Large intestine (tissue), 3 donors: Measurements from ENCODE around the gene CAMK2N1. TPM values are rescaled to one million over a fixed set of nuclear protein-coding genes. Genes with fewer than 3 reads are reported as not detected.

Experiments used
- DNase-seq, 2 donors: peaks; one replicate each; pipeline versions ENCODE4 v3.0.0 to v3.0.0-alpha.2; 2013
- H3K27ac ChIP-seq: one replicate; pipeline ENCODE4 v1.5.1; 2013; ENCODE audit warnings: low read length
- H3K27me3 ChIP-seq: 2 replicates; pipeline ENCODE4 v1.6.1; 2013; ENCODE audit warnings: low read length; ENCODE audit not compliant: control insufficient read depth, insufficient read depth
- H3K36me3 ChIP-seq: 2 replicates; pipeline ENCODE4 v1.6.1; 2013; ENCODE audit warnings: low read length; ENCODE audit not compliant: control insufficient read depth, insufficient read depth
- H3K4me1 ChIP-seq: one replicate; pipeline ENCODE4 v1.6.1; 2013; ENCODE audit warnings: low read length; ENCODE audit not compliant: control insufficient read depth, insufficient read depth
- H3K4me3 ChIP-seq: one replicate; pipeline ENCODE4 v1.5.1; 2013; ENCODE audit warnings: low read length
- H3K9me3 ChIP-seq: one replicate; pipeline ENCODE4 v1.6.1; 2013; ENCODE audit warnings: mild to moderate bottlenecking, low read depth, low read length, moderate library complexity; ENCODE audit not compliant: control insufficient read depth
- WGBS: methylation state at CpG from one replicate; pipeline ENCODE4 v1.1.5; 2013; ENCODE audit warnings: low lambda C conversion rate; ENCODE audit not compliant: insufficient coverage; 5-methylcytosine and 5-hydroxymethylcytosine counted together
- polyA plus RNA-seq: library from polyadenylated mRNA; unstranded; fragments of 120-200 nt; gene quantifications from one replicate; pipeline ENCODE4 v1.2.1, GENCODE V29; 2013

The CAMK2N1 gene
- polyA plus RNA-seq, 1 donor, result 194 TPM

DNA sequence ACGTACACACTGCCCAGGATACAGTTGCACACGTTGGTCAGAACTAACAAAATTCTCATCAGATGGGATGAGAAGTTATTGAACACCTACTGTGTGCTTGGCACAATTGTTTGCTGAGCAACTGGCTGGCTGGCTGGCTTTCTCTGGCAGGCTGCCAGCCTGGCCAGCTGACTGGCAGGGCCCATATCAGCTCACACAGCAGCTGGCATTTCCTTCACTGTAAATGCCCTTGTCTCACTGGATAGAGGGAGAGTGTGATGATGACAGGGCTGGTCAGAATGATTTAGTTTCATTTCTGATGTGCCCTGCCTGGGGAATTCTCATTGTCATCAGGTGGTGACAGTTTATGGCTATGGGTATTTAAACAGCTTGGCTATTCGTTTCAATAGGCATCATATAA, 15.8 kb downstream of the CAMK2N1 start:
- WGBS, result no CpG with 5 or more reads among the region's 3 CpGs
- Histone ChIP-seq H3K27ac (no peak overlapping the region), H3K9me3 (no peaks in the 10 kb centered on the region), H3K36me3 (no peaks in the 10 kb centered on the region), H3K27me3 (peaks cover 4% of the 10 kb centered on the region), H3K4me1 (peaks cover 33% of the 10 kb centered on the region), H3K4me3 (no peak overlapping the region)
- DNase-seq, result peak in 1 of 2 donors; percentile 70

DNA sequence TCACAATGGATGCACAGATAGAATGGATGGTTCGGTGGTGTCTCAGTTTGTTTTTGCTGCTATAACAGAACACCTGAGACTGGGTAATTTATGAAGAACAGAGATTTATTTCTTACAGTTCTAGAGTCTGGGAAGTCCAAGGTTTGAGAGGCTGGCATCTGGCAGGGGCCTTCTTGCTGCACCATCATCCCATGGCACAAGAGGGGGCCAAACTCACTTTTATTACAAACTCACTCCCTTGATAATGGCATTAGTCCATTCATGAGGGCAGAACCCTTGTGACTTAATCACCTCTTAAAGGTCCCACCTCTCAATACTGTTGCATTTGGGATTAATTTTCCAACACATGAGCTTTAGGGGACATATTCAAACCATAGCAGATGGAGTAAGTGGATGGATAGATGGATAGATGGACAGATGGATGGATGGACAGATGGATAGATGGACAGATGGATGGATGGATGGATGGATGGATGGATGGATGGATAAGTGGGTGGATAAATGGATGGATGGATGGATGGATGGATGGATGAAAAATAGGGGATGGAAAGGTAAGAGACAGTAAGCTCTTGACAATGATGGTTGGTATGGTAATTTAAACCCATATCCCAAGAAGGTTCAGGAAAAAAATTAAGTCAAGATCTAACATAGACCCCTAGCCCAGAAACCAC, 16.5 kb downstream of the CAMK2N1 start:
- DNase-seq, result no peak
- WGBS, result 100% methylated on average over 1 of the region's 1 CpG
- Histone ChIP-seq H3K27ac (no peak overlapping the region), H3K27me3 (peaks cover 7% of the 10 kb centered on the region), H3K4me1 (peaks cover 27% of the 10 kb centered on the region), H3K36me3 (no peaks in the 10 kb centered on the region), H3K4me3 (no peak overlapping the region), H3K9me3 (no peaks in the 10 kb centered on the region)

DNA sequence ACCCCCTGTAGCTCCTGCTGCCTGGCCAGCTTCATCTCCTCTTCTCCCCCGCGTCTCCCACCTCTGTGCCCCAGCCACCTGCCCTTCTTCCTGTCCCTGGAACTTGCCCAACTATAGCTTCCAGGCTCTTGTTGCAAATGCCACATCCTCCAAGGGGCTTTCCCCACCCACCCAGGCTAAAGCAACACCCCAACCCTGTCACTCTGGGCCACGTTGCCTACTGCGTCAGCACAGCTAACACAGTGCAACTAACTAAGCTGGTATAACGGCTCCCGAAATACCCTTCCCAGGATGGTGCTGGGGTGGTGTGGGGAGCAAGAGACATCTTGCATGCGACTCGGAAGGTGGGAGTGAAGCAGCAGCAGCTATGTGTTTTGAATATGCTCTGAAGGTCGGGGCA, 19.7 kb downstream of the CAMK2N1 start:
- H3K36me3 ChIP-seq, result no peaks in the 10 kb centered on the region
- no CpG with 5 or more reads among the region's 9 CpGs for WGBS
- no peak for DNase-seq
- no peak overlapping the region for H3K27ac ChIP-seq
- no peak overlapping the region for H3K4me3 ChIP-seq
- peaks cover 4% of the 10 kb centered on the region for H3K4me1 ChIP-seq
- H3K27me3 ChIP-seq, result peaks cover 9% of the 10 kb centered on the region
- no peaks in the 10 kb centered on the region for H3K9me3 ChIP-seq

- no peak overlapping the region for H3K27ac ChIP-seq
- no peaks in the 10 kb centered on the region for H3K9me3 ChIP-seq
- 100% methylated on average over 1 of the region's 5 CpGs for WGBS
- DNase-seq, result no peak
- H3K4me1 ChIP-seq, result no peaks in the 10 kb centered on the region
- H3K27me3 ChIP-seq, result peaks cover 9% of the 10 kb centered on the region
- no peak overlapping the region for H3K4me3 ChIP-seq
- H3K36me3 ChIP-seq, result no peaks in the 10 kb centered on the region
These were observed 20.8 kb downstream of the CAMK2N1 start for GRCh38 chr1:20465187-20465586.

DNA sequence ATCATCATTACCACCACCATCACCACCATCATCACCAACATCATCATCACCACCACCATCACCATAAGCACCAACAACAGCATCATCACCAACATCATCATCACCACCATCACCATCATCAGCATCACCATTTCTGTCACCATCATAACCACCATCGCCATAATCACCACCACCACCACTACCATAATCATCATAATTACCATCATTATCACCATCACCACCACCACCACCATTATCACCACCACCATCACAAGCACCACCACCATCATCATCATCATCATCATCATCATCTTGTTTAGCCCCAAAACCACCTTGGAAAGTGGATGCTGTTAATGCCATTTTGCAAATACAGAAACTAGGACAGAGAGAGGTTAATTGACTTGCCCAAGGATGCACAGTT, 22.5 kb downstream of the CAMK2N1 start:
- H3K9me3 ChIP-seq, result no peaks in the 10 kb centered on the region
- no peaks in the 10 kb centered on the region for H3K36me3 ChIP-seq
- H3K27ac ChIP-seq, result no peak overlapping the region
- no peaks in the 10 kb centered on the region for H3K4me1 ChIP-seq
- DNase-seq, result no peak
- H3K4me3 ChIP-seq, result no peak overlapping the region
- no CpG with 5 or more reads among the region's 1 CpG for WGBS
- H3K27me3 ChIP-seq, result peaks cover 9% of the 10 kb centered on the region

DNA sequence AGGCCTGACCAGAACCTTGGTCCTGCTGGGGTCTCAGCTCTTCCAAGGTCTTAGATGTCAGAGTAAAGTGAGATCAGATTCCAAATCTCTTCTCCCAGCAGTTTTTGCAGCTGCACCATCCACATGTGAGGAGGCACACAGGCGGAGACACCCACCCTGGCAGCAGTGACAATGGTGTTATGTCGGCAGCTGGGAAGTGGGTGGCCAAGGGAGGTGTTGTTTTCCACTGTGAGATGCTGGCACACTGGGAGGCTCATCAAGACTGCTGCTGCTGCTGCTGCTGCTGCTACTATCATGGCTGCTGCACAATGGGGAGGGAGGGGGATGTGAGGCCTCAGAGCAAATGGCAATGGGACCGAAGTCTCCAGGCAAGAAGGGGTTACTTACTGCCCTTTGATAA, 23.6 kb downstream of the CAMK2N1 start:
- no CpG with 5 or more reads among the region's 3 CpGs for WGBS

GRCh38 chr1:20458717-20459116, 27.3 kb downstream of the CAMK2N1 start:
- Histone ChIP-seq H3K9me3 (no peaks in the 10 kb centered on the region), H3K27me3 (no peaks in the 10 kb centered on the region), H3K36me3 (no peaks in the 10 kb centered on the region), H3K4me1 (no peaks in the 10 kb centered on the region), H3K4me3 (no peak overlapping the region), H3K27ac (no peak overlapping the region)
- 90% methylated on average over 2 of the region's 2 CpGs for WGBS
- no peak for DNase-seq

More for the DNA sequence above, 23.6 kb downstream of the CAMK2N1 start:
- Histone ChIP-seq H3K4me1 (no peaks in the 10 kb centered on the region), H3K27ac (no peak overlapping the region), H3K27me3 (peaks cover 6% of the 10 kb centered on the region), H3K4me3 (no peak overlapping the region), H3K9me3 (no peaks in the 10 kb centered on the region), H3K36me3 (no peaks in the 10 kb centered on the region)
- DNase-seq, result no peak

- Histone ChIP-seq H3K27ac (no peak overlapping the region), H3K4me3 (no peak overlapping the region), H3K36me3 (no peaks in the 10 kb centered on the region), H3K4me1 (no peaks in the 10 kb centered on the region), H3K9me3 (no peaks in the 10 kb centered on the region), H3K27me3 (peaks cover 7% of the 10 kb centered on the region)
- DNase-seq, result no peak
- WGBS, result no CpG with 5 or more reads among the region's 4 CpGs
These were observed 32.0 kb downstream of the CAMK2N1 start for GRCh38 chr1:20454004-20454403.

GRCh38 chr1:20449735-20450311, 36.2 kb downstream of the CAMK2N1 start:
- Histone ChIP-seq H3K27me3 (peaks cover 14% of the 10 kb centered on the region), H3K4me3 (no peak overlapping the region), H3K9me3 (no peaks in the 10 kb centered on the region), H3K36me3 (no peaks in the 10 kb centered on the region), H3K27ac (no peak overlapping the region), H3K4me1 (no peaks in the 10 kb centered on the region)
- no peak for DNase-seq
- WGBS, result no CpG with 5 or more reads among the region's 4 CpGs

GRCh38 chr1:20448671-20449071, 37.3 kb downstream of the CAMK2N1 start:
- Histone ChIP-seq H3K4me1 (peaks cover 7% of the 10 kb centered on the region), H3K36me3 (no peaks in the 10 kb centered on the region), H3K9me3 (no peaks in the 10 kb centered on the region), H3K4me3 (no peak overlapping the region), H3K27me3 (peaks cover 14% of the 10 kb centered on the region), H3K27ac (no peak overlapping the region)
- no peak for DNase-seq
- no CpG with 5 or more reads among the region's 9 CpGs for WGBS

DNA sequence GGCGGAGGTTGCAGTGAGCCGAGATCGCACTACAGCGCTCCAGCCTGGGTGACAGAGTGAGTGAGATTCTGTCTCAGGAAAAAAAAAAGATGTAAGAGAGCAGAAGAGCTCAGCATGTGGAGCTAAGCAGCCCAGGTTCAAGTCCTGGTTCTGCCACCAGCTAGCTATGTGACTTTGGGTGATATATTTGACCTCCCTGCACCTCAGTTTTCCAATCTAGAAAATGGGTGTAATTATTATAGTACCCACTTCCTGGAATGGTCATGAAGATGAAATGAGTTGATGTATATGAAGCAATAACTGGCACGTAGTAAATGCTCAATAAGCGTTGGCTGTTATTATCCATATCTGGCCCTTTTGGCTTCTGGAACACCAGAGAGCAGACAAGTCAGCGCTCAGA, 38.2 kb downstream of the CAMK2N1 start:
- Histone ChIP-seq H3K27ac (no peak overlapping the region), H3K27me3 (peaks cover 14% of the 10 kb centered on the region), H3K36me3 (no peaks in the 10 kb centered on the region), H3K4me3 (no peak overlapping the region), H3K4me1 (peaks cover 16% of the 10 kb centered on the region), H3K9me3 (no peaks in the 10 kb centered on the region)
- no peak for DNase-seq
- 100% methylated on average over 2 of the region's 7 CpGs for WGBS
